Measurements from ENCODE around the gene ABHD8.

The ABHD8 gene

DNA sequence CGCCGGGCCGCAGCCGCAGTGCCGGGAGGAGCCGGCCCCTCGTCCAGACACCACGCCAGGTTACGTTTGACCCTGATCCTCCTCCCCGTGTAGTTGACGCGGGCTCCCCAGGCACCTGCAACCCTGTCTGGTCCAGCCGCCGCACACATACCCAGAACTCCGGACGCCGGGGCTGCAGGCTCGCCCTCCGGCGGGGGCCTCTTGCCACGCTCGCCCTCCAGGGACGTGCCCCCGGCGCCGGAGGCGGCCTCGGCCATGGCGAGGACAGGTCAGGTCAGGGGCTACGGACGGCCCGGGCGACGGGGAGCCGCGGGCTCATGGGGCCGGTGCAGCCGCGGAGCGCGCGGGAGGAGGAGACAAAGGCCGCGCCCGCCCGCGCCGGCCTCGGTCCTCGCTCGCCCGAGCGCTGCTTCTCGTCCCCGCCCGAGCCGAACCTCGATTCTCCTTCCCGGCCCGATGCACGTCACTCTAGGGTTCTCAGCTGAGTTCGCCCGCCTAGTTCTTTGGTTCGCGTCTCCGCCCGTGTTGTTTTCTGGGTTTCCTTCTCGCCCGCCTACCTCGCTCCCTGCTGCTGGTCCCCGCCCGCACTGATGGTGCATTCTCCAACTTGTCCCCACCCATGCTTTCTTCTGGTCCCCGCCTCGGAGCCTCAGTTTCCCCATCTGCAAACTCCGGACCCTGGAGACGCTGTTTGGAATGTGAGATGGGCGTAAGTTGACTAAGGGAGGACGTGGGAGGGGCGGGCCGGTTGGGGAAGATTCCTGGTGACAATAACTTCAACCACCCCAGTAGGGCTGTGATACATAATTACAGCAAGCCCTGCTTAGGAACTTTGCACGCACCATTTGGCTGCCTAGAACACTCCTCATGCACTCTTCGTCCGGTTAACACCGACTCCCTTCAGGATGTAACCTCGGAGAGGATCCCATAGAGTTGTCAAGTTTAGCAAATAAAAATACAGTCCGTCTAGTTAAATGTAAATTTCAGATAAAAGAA lies 31.5 kb upstream of the ABHD8 start, which contains the start of gene ANO8:
ANO8 (minus strand) TSS at position 442 of the 996 bp plus-strand sequence; CDS start at position 257, 185 bp downstream.
- H3K4me3 ChIP-seq (ENCODE audit: low read depth, low read length) = peak within 1 kb of the TSS; percentile 79
- DNase-seq (ENCODE audit: low read depth) = peak; percentile 98

DNA sequence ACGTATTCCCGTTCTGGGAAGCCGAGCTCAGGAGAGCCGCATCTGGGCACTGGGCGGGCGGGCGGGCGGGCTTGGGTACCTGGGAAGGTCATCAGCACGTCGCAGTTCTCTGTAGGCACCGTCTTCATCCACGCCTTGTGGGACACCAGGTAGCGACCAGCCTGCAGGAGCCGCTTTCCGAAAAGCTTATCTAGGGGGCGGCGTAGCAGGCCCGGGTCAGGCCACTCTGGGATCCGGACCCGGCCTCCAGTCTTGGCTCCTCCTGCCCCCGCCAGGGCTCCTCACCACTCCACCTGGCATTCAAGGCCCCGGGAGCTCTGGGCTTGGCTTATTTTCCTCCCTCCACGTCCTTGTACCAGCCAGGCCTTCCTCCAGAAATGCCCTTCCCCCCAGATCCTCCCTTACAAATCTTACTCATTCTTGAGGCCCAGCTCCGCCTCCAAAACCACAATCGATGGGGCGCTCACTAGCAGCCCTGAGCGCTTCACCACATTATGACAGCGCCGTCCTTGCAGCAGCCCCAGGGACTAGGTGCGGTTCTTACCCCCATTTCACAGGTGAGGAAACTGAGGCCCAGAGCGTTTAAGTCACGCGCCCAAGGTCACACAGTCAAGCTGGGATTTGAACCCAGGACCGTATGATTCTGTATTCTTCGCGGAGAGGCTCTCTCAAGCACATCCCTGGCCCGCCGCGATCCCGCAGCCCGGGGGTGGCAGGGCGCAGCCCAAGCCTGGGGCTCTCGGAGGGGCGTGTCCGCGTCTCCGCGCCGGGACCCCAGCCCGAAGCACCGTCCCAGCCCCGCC lies 30.6 kb upstream of the ABHD8 start:
- DNase-seq (ENCODE audit: low read depth) = no peak
- H3K4me3 ChIP-seq (ENCODE audit: low read depth, low read length) = peak overlapping the region; percentile 79

DNA sequence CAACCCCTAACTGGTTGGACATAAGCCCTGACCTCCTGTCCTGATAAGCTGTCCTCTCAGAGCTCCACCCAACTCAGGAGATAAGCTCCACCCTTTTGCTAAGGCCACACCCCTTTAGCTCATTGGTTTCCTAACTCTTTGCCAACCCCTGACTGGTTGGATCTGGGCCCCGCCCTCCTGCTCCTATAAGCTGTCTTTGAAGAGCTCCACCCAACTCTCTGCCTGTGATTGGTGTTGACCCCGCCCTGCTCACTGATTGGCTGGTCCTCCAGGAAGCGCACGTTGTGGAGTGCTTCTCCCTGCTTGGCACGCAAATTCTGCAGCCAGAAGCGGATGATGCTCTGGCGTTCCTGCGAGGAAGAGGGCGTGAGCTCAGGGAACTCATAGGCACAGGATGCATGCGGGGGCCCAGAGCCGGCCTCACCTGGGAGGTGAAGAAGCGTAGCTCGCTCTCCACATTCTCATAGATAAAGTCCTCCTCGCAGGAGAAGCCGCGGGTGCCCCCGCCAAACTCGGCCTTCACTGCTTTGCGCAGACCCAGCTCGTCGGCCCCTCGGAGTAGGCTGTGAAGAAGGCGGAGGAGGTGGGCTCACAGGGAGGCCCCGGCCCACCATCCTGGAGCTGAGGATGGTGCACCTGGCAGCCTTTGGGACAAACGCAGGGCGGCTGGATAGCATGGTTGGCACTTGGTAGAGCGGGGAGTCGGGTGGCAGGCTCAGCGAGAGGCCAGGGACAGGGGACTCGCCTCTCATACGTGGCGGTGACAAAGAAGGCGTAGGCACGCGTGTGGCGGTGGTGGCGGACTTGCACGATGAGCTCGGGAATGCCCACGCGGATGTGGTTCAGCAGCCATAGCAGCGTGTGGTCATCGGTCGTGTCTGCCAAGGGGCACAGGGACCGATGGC lies 29.7 kb upstream of the ABHD8 start:
- no peak overlapping the region for H3K4me3 ChIP-seq (ENCODE audit: low read depth, low read length)
- no peak for DNase-seq (ENCODE audit: low read depth)

DNA sequence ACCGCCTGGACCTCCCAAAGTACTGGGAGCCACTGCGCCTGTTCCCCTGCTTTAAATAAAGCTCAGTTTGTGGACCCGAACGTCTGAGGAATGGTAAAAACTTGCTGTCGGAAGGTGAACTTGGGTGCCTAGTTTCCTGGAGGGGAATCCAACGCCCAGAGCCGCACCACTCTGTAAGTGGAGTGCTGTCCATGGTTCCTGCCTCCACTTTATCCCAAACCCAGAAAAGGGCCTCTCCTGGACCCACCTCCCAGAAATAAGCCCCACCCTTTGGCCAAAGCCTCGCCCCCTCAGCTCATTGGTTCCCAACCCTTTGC lies 29.1 kb upstream of the ABHD8 start:
- H3K4me3 ChIP-seq (ENCODE audit: low read depth, low read length) = no peak overlapping the region
- DNase-seq (ENCODE audit: low read depth) = no peak

DNA sequence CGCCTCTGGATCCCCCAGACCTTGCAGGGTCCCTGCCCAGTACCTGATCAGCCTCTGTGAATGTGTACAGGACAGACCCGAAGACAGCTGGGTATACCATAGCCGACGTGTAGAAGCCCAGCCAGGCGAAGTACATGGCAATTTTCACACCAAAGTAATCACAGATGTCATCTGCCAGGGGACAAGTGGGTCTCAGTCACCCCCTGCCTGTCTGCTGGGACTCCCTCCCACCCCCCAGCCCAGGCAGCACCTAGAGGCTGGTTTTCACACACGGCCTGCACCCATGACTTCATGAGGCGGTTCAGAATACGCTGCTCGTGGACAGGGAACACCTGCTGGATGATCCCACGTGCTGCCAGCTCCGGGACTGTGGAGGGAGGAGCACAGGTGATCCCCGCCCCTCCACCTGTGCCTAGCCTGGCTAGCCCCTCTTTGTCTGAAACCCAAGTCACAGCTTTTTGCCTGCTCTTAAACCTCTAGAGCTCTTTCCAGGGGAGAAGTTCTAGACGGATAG lies 27.9 kb upstream of the ABHD8 start:
- DNase-seq (ENCODE audit: low read depth) = no peak
- no peak overlapping the region for H3K4me3 ChIP-seq (ENCODE audit: low read depth, low read length)

DNA sequence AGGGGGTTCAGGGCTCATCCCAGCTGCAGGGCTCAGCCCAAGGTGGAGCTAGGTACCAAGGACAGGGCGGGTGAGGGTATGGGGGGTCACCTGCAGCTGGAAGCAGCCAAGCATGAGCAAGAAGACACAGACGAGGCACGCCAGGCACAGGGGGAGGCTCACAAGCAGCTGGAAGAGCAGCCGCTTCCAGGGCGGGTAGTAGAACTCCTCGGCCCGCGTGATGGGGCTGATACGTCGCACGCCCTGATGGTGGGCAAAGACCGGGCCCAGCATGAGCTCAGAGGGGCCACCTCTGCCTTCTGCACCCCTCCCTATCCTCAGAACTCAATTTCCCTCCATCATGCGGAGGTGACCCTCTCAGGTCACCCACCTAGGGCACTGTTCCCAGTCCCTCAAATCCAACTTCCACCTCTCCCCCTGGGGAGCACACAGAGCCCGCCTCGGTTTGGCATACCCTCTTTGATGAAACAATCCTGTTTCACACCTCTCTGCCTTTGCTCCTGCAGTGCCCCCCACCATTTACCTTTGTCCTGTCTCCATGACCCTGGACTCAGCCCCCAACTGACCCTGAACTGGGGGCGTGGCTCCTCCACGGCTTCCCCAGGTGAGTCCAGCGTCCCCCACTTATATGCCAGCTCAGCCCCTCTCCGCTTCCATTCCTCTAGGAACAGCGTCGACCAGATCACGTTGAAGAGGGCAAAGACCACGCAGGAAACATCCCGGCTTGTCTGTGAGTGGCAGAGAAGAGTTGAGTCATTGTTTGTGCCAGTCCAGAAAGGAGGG lies 27.2 kb upstream of the ABHD8 start:
- no peak for DNase-seq (ENCODE audit: low read depth)
- H3K4me3 ChIP-seq (ENCODE audit: low read depth, low read length) = no peak overlapping the region

DNA sequence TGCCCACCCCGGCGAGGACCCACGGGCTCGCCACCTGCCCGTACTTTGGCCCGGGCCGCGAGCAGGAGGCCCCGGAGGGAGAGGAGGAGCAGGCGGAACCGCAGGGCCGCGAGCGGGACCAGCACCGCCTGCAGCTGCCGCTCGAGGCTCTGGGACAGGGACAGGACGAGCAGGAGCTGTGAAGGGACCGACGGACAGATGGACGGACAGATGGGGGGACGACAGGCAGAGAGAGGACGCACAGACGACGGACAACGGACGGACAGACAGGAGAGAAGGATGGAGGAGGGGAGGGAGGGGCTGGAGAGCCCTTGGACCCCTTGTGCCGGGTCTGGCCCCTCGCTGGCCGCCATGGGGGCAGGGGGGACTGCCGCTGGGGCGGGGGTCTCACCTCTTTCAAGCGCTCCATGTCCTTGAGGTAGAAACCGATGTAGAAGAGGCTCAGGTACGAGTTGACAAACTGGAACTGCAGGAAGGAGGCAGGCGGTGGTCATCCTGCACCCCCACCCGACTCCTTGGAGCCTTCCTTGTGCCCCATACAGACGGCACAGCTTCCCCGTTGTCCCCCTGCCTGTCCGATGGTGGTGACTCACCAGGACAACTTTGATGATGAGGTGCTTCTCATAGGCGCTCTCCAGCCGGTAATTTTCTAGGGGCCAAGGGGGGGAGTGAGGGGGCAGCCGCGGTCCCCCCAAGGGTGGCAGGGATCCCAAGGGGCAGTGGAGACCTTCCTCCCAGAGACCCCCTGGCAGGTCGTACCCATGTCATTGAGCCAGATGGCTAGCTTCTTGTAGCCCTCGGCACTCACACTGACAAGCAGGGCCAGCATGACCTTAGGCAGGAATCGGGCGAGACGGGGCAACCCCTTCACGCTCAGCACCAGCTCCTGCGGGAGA lies 26.4 kb upstream of the ABHD8 start:
- no peak for DNase-seq (ENCODE audit: low read depth)
- H3K4me3 ChIP-seq (ENCODE audit: low read depth, low read length) = no peak overlapping the region

DNA sequence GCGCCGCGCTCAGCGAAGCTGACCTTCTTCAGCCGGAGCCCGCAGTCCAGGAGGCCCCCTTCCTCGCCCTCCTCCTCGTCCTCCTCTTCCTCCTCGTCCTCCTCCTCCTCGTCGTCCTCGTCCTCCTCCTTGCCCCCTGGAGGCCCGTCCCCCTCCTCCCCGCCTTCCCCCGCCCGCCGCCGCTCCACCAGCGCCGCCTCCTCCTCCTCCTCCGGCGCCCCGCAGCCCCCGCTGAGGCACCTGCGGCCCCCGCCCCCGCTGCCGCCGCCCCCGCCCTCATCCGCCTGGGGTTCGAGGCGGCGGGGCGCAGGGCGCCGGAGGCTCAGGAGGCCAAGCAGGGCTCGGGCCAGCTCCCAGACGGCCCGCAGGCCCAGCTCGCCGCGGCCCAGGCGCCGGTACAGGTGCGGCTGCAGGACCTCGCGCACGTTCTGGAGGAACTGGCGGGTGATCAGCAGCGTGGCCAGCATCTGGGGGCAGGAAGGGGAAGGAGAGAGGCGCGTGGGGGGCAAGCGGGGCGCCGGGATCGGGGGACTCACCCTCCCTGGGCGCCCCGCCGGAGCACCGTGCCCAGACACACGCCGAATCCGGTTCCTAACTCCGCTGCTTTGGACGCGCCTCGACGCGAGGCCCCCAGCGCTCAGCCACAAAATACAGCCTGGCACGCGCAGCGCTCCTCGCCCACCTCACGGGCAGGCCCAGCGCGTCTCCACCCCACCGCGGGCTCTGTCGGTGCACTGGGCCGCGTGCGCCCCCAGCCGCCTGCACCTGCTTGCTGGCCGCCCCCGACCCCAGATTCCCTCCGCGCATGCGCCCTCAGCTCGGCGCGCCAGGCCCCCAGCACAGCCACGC lies 25.5 kb upstream of the ABHD8 start:
- DNase-seq (ENCODE audit: low read depth) = no peak
- H3K4me3 ChIP-seq (ENCODE audit: low read depth, low read length) = peak overlapping the region; percentile 30

DNA sequence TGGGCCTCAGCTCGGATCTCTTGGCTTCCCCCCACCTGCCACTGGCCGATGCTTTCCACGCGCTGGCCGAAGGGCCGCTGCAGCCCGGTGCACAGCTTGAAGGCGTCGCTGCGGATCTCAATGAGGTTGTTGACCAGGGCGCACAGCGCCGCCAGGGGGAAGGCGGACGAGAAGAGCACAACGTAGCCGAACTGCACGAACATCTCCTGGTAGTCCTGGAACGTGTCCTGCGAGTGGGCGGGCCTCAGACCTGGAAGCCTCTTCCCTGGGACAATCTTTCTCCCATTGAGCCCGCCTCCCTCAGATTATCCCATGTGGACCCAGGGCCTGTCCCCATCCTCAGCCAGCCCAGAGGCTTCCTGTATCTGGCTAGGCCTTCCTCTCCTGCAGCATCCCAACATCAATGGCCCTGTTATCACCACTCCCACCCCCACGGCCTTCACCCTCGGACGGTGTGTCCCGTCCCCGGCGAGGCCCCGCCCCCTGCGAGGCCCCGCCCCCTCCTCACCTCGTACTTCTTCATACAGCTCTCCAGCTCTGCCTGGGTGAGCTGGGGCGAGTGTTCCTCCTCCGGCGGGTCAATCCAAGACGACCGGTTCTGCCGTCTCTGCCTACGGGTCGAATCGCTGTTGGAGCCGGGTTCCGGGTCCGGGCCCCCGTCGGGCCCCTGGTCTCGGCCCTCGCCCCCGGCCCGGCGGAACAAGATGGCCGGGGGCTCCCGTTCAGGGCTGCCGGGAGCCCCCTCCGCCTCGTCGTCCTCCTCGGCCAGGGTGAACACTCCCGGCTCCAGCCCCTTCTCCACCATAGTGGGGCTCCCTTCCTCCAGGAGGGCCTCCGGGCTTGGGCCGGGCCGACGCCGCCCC lies 24.7 kb upstream of the ABHD8 start:
- DNase-seq (ENCODE audit: low read depth) = no peak
- peak overlapping the region; percentile 30 for H3K4me3 ChIP-seq (ENCODE audit: low read depth, low read length)

DNA sequence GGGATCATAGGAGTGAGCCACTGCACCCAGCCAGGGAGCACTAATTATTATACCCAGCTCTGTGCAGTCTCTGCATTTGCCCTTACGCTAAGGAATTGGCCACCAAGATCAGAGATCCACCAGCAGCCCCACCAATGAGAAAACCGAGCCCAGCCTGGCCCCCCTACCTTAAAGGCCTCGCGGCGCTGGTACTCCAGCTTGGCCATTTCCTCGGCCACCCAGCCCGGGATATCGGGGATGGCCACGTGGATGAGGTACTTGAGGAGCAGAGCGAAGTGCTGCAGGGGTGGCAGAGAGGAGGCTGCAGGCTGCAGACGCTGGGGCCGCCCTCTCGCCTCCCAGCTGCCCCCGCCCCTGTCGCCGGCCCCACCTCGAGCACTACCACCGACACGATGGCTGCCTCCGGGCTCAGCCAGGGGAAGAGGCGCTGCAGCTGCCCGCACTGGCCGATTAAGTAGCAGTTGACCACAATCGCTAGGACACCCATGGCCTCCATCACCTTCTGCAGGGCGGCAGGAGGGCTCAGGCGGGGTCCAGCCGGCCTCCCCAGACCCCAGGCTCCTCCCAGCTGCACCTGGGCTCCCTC lies 23.9 kb upstream of the ABHD8 start:
- H3K4me3 ChIP-seq (ENCODE audit: low read depth, low read length) = no peak overlapping the region

DNA sequence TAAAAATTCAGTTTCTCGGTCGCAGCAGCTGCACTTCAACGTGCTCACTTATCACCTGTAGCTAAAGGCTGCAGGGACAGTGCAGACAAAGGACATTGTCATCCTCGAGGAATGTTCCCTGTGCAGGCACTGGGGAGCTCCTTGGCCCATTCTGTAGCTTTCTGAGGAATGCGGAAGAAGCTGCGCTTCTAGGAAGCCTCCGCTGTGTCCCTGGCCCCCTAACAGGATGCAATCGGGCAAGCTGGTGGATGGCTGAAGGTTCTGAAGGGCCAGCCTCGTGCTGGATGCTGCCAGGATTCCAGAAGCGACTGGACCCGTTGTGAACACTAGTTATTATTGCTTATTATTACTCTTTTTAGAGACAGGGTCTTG lies 23.4 kb upstream of the ABHD8 start:
- no peak overlapping the region for H3K4me3 ChIP-seq (ENCODE audit: low read depth, low read length)
- DNase-seq (ENCODE audit: low read depth) = no peak

More for the DNA sequence above, 23.9 kb upstream of the ABHD8 start:
- DNase-seq (ENCODE audit: low read depth) = no peak

DNA sequence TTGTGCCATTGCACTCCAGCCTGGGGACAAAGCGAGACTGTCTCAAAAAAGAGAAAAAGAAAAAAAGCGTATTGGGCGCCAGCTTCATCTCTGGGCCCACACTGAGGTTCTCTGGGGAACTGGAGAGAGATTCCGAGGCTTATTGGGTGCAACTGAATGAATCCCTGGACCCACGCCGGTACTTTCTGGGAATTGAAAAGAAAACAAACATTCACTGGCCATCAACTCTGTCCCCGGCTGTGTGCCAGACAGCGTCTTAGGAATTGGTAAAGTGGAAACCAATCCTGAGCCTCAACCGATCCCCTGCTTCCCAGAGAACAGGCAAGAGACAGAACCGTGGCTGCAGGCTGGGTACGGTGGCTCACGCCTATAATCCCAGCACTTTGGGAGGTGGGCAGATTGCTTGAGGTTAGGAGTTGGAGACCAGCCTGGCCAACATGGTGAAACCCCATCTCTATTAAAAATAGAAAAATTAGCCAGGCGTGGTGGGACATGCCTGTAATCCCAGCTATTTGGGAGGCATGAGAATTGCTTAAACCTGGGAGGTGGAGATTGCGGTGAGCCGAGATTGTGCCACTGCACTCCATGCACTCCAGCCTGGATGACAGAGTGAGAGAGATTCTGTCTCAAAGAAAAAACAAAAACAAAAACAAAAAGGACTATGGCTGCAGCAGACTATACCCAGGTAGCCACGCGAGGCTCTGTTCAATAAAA lies 22.8 kb upstream of the ABHD8 start:
- no peak for DNase-seq (ENCODE audit: low read depth)
- H3K4me3 ChIP-seq (ENCODE audit: low read depth, low read length) = no peak overlapping the region

DNA sequence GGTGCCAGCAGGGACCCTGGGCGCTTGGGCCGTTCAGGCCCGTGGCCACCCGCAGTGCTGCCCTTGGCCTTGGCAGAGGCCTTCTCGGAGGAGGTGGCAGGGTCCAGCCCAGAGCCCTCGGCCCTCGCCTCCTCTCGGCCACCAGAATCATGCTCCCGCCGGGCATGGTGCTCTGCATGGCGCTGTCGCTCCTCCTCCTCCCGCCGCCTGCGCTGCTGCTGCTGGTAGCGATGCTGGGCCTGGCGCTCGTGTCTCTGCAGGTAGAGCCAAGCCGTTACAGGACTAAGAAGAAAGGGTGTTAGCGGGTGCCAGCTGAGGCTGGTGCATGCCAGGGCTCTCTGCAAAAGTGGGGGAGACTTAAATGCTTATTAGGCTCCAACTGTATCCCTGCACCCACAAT lies 21.9 kb upstream of the ABHD8 start:
- no peak for DNase-seq (ENCODE audit: low read depth)
- H3K4me3 ChIP-seq (ENCODE audit: low read depth, low read length) = no peak overlapping the region

DNA sequence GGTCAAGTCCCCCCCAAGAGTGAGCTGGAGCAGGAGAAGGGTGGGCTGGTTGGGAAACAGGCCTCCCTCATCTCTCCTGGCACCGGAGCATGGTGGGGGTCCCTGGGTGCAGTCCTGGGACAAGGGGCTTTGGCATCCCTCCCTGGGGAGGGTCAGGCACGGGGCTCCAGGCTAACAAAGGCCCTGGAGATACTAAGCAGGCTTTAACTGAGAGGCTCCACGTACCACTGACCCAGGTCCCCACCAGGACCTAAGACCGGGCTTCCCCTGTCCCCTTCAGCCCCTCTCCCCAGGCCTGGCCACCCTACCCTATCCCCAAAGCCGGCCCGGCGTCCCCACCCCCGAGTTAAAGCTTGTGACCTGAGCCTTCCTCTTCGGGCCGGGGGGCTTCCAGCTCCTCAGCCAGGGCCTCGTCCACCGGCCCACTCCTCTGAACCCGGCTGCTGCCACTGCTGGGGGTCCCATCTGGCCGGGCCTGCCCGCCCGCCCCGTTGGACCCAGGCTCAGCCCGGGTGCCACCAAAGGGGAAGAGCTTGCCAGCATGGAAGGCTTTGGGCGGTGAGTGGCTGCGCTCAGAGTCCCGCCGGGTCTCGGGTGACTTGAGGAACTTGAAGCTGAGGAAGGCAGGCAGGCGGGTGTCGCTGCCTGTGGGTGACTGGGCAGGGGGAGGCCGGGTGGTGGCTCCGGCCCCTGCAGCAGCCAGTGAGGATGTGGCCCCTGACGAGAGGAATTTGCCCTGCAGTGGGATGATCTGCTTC lies 21.3 kb upstream of the ABHD8 start:
- DNase-seq (ENCODE audit: low read depth) = no peak
- no peak overlapping the region for H3K4me3 ChIP-seq (ENCODE audit: low read depth, low read length)
